GM19455 (cell line): ENCODE measurements around the gene DPYSL3.

ENCODE experiments used
- ATAC-seq: cut with Tn5 transposase; IDR thresholded peaks from one replicate; pipeline ENCODE4 v1.9.1; 2021; ENCODE audit not compliant: unreplicated experiment

DPYSL3 gene

DNA sequence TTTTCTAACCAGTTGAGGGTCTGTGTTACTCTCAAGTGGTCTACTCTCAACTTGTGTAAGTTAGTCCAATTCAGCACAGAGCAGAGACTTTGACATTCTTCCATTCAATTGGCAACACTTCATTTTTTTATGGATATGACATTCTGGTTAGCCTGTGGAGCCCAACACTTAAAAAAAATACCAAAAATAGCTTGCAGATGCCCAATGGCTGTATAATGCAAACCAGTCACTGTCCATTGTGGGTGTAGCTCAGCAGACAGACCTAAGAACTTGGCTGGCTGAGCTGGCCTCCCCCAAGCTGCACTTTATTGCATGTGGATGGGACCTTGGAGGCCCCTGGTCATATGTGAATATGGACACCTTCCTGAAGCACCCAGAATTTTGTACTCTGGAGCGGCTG, 103.2 kb downstream of the DPYSL3 start:
- no peak for ATAC-seq

DNA sequence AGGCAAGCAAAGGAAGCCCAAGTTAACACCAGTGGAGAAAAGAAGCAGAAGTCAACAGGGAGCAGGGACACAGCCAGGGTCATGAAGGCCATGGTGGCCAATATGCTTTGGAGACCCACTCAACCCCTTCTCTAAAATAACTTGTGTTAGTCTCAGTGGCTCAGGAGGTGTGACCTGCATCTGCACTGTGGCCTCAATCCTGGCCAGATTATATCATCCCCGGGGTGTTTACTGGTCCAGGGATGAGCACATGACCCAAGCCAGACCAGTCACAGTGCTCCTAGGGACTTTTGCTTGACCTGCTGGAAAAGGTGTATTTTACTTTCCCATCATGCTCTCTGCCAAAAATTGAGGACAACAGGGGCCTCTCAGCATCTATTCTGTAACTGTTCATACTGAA, 105.2 kb downstream of the DPYSL3 start:
- no peak for ATAC-seq

DNA sequence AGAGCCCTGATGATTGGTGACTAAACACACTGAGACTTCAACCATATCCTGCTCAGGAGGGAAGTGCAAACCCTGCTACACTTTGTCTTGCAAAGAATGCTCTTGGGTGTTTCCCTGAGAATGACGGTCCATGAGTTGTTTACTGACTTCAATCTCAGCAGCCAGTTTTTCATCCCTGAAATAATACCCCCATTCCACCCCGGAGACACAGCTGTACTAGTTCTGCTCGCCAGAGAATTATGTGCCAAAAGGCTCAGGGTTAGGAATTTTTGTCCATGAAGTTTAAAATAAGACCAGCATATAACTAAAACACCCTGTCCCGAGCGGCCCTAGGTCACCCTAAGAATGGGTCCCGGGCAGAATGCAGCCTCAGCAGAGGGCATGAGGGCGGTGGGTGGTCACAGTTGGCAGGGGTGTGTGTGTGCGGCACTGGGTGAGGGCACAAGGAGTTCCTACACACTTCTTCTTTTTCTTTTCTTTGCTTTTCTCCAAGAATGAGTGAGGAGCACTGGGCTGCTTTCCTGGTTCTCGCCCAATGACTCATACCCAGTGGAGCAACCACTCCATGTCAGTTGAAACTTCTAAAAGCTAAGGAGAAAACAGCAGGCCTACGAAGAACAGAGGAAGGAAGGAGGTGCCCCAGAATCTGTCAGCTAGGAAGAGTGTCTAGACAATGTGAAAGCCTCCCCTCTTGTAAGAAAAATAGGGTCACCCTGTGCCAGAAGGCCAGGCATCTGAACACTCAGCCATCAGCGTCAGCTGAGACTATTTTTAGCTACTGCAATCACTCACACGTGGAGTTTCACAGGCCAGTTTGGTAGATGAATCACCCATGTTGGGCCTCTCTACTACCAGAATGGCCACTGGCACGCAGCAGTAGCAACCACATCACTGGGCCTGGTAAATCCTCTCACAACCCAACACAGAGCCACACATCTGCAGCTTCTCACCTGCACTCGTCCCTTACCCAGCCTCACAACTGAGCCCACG, 105.9 kb downstream of the DPYSL3 start:
- peak; percentile 93 for ATAC-seq

DNA sequence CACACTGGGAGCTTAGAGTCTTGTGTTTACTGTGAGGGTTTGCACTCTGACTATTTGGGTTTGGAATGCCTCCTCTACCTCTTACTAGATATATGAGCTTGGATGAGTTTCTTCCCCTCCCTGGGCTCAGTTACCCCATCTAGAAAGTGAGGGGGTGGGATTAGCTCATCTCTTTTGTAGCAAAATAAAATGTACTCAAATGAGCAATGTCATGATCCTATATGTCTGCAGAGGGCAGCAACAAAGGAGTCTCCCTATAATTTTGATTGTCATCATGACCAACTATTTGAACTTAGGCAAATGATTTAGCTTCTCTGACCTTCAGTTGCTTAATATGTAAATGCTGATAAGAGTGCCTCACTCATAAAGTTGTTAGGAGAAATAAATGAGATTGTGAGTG, 109.0 kb downstream of the DPYSL3 start:
- no peak for ATAC-seq

DNA sequence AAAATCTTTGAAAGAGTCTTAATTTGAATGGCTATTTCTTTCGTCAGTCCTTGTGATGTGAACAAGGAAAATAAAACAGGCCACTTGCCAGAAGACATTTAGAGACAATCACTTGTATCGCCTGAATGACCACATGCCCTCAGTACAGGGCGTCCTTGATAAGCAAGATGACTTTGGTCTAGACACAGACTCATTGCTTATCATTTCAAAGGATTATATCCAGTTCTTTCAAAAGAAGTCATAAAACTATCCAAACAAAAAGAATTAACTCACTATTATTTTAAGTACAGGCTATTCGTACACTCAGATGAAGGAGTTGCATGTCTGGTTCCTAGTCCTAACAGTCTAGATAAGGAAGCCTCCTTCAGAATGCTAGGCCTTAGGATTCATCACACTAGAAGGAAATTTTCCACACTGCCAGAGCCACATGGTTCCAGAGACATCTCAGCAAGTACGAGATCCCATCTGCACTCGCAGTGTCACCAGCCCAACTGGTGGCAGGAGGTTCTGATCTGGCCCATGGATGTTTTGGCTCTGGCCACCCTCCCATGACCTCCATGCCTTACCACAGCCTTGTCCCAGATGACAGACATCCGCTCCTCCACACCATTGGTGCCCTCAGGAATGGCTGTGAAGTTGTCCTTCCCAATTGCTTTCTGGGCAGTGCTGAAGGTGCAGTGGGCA, 109.6 kb downstream of the DPYSL3 start:
- no peak for ATAC-seq

DNA sequence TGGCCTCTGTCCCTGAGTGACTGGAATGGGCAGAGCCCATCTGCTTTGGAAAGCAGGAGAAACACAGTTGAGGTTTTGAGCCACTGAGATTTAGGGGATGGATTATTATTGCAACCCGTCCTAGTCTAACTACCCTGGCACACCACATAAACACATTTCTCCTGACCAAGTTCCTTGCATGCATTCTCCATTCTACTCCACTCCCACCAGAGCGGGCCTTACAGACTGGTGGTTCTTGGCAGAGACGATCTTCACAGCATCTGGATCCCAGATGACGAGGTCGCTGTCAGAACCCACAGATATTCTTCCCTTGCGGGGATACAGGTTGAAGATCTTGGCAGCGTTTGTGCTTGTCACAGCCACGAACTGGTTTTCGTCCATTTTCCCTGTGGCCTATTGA, 111.0 kb downstream of the DPYSL3 start:
- no peak for ATAC-seq

DNA sequence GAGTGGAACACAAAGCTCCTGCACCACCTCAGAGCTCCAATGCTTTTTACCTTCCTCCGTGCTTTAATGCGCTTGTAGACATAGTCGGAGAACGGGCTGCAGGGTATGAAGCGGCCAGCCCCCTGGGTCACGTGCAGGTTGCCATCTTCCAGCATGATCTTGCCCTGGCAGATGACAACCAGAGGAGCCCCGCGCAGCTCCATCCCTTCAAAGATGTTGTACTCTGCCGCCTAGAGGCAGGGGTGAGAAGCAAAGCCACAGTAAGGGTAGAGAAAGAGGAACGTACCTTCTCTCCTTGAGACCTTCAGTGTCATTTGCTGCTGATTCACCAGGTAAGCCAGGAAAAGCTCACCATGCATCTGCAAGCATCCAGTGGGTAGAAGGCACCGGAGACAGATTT, 112.3 kb downstream of the DPYSL3 start:
- no peak for ATAC-seq

DNA sequence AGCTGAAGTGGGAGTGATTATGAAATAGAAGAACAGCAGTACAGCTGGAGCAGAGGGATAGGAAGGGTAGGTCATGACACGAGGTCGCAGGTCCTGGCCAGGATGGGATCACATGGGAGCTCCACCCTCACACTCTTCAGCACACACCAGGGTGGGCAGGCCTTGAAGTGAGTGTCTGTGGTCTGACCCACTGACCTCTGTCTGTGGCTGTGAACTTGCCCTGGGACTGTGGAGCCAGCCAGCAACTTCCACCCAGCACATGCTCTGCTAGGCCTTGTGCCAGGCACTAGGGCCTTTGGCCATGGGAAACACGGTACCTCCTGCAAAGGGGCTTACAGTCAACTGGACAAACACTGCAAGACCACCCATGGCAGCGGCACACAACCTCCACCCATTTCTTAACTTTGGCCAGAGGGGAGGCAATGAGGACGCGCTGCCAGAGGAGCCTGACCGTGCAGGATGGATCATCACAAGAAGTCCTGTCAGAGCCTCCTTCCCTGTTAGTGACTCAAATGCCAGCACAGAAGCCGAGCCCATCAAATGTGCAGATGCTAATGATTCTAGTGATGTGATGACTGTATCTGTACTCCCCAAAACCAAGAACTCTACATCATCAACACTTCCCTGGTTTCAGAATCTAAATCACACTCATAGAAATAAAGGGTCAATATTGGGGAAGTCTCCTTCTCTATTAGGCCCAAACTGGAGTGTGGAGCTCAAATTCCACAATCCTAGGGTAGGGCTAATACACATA, 113.6 kb downstream of the DPYSL3 start:
- no peak for ATAC-seq

DNA sequence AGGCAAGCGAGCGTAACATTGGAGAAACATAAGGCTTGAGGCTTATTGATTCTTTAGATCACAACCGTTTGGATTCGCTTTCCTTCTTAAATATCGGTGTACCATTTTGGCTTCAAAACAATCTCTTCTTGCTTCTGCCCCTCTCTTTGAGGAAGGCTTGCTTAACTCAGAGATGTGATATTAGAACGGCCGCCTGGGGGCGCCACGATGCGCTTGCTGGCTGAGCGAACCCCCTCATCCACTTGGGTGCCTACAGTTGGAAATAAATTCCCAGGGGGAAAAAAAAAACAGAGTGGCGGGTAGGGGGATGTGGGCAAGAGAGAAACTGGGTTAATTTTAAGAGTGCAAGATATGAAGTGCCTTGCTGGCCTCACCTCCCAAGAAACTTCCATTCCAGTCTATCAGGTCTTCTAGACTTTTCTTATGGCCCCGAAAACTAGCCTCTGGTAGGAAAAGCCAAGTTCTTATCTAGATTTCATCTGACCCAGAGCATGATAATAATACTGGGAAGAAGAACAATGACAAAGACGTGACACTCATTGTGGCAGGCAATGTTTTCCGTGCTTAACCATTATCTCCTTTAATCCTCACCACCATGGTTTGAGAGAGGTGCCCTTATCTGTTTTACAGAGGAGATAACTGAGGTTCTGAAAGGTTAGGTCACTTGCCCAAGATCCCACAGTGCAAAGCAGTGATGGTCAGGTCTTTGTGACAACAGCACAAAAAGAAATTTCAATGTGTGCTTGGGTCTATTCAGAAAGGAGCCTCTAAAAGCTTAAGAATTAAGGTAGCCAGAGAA, 115.8 kb downstream of the DPYSL3 start:
- ATAC-seq, result no peak

DNA sequence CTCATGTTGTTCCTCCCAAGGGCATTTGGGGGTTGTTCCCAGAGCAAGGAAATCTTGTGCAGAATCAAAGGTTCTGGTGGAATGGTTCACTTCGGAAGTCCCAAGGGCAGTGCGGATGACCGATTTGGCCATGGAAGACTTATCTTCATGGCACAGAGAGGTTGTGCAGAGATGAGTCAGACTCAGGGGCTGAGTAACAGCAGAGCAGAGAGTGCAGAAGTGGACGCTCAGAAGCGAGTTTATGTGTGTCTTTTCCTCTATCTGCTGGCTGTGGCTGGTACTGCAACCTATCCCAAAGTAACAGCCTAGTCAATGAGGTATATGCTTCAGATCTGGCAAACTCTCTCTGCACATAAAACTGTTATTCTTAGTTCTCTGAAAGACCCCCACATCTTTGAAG, 118.1 kb downstream of the DPYSL3 start:
- ATAC-seq, result peak; percentile 94

DNA sequence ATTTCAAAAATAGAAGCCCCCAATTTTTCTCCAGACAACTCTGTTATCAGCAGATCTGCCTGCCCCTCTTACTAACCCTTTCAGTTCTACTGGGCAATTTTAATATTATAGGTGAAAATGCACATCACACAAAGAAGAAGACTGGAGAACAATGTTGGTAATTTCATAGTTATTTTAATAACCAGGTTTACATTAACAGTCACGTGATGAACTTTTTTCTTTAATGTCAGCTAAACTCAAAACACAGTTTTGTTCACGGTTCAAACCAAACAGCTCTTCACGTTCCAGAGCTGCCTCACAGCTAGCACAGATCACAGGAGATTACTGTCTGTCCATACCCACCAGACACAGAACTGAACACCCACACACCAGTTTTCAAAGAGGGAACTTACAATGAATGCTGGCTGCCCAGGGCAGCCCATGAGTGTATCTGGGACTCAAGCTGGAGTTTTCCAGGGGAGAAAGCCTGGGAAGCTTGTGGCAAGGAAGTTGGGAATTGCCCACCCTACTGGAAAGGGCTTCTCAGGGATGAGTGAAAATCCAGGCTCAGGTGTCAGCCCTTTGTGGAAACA, 119.1 kb downstream of the DPYSL3 start:
- ATAC-seq, result no peak

DNA sequence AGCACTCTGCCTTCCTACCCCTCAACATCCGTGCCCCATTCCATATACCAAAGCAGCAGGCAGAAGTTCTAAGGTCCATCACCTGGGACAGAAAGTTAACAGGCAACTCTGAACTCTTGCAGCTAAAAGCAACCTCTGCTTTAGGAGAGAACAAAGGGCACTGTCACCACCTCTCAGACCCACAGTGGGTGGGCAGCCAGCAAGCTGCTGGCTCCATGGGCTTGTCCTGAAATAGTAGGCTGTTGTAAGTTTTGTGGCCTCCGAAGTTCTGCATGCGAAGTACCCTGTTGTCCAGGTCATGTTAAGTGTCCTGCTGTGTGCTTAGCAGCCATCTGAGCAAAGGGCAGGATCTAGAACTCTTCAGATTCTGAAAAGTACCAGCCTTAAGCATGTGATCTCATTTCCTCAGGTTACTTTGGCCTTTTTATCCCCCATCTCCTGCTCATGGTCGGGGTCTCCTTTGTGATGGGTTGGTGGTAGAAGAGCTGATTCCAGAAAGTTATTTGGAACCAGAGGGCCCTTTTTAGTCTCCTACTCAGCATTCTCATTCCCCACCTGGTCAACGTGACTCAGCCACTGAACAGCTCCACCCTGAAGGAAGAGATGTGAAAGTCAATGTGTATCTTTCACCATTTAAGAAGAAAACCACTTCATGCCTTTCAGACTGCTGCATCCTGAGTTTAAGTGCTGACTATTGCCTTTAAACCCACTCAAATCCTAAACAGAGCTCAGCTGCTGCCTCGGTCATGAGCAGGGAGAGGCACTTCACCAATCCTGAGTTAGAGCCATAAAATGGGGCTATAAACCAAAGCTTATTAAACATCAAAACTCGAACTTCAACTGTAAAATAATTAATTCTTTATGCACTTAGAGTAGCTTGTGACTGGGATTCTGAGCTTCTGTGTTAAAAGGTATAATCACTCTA, 121.4 kb downstream of the DPYSL3 start:
- ATAC-seq, result no peak

DNA sequence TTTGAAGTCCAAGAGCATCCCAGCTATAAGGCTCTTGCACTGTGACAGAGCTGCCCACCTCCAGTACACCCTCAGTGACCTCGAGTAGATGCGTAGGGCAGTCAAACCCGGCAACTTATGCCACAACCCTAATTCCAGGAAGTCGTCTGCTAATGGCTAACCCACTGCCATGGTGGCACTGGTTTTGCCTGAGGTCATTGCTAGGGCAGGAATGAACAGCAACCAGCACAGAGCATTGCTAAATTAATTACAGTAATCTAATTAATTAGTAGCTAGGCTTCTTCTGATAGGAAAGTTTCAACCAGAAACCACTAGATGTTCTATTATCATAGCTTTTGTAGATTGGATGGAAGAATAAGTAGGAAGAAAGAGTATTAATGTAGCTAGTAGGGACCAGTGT, 122.8 kb downstream of the DPYSL3 start:
- ATAC-seq, result no peak

DNA sequence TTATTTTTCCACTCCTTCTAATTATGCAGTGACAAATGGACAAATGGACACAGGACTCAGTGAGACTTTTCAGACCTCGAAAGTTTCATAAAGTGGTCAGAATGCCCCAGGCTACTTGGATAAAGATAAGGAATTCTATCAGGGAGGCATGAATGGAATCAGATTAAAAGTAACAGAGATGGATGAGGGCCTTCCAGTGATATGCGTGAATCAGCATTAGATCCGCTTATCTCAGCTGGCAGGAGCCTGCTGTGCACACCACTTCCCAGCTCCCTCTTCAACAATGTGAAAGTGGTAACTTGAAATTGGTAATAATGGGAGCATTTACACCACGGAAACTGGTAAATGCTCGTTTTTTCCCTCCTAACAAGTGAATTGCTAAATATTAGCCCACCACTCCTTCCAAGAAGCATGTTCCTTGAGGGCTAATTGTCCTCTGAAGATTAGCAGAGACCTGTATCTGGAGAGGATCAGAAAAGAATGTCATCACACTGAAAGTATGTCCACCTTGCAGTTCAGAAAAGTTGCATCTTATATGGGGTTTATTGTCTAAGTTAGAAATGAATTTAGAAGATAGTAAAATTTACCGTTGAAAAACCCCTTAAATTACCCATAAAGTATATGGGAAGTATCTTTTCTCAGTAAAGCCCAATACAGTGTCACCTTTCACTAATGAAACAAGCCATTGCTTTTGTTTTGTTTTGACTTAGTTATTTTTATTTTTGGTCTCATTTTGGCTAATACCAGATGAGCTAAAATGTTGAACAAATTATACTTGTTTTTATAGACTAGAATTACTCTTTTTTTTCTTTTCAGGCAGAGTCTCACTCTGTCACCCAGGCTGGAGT, 125.3 kb downstream of the DPYSL3 start:
- ATAC-seq, result peak; percentile 51

DNA sequence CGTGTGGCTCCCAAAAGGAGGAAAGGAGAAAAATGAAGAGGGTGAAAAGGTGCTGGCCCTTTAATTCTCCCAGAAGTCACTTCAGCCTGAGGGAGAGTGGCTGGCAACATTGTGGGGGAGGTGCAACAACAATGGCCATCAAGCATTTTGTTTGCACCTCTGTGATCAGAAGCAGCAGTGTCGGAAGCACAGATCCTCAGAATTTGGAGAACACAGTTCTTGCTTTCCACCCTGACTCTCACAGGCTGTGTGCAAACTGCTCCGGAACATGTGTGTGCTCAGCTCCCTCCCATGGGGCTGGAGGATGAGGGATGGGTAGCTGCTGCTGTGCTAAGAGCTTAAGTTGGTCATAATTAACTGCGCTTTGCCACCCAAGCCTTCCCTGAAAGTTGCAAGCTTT, 127.1 kb downstream of the DPYSL3 start:
- ATAC-seq, result no peak

DNA sequence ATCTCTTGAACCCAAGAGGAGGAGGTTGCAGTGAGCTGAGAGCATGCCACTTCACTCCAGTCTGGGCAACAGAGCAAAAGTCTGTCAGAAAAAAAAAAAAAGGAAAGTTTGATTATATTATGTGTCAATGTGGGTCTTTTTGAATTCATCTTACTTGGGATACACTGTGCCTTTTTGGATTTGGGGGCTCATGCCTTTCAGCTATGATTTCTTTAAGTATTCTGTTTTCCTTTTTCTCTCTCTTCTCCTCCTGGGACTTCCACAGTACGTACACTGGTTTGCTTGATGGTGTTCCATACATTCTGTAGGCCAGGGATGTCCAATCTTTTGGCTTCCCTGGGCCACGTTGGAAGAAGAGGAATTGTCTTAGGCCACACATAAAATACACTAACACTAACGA, 128.3 kb downstream of the DPYSL3 start:
- no peak for ATAC-seq

DNA sequence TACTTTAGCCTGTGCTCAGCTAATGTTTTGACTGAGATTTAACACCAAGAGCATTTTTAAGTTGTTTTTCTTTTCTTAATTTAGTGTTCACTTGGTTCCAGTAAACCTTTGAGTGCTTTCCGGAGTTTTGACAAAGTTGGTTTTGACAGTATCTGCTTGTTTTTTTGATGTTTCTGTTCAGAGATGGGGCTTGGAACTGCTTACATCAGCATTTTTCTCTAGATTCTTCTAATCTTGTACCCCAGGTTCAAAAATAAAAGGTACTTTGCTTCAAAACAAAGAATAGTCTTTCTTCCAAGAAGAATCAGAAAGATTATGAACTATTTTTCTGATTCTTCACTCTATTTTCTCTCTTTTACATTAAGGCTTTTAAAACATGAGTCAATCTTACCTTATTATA, 132.2 kb downstream of the DPYSL3 start:
- ATAC-seq, result no peak

DNA sequence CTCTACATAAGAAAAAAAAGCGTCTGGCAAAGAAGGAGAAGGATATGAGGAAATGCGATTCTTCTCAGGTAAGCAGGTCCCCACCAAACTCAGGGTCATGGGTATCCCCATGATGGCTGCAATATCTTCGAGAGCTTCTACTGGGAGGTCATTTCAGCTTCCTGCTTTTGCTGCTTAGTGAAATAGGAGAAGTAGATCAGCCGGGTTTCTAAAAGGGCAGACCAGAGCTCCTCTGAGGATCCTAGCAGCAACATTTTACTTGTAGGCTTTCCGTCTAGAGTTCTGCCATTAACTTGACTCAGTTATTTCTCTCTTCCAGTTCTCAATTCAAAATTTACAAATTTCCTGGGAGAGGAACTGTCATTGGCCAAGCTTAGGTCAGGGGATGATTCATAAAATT, 134.7 kb downstream of the DPYSL3 start:
- no peak for ATAC-seq
